Measurements from ENCODE around the gene RPS6KL1.

DNA sequence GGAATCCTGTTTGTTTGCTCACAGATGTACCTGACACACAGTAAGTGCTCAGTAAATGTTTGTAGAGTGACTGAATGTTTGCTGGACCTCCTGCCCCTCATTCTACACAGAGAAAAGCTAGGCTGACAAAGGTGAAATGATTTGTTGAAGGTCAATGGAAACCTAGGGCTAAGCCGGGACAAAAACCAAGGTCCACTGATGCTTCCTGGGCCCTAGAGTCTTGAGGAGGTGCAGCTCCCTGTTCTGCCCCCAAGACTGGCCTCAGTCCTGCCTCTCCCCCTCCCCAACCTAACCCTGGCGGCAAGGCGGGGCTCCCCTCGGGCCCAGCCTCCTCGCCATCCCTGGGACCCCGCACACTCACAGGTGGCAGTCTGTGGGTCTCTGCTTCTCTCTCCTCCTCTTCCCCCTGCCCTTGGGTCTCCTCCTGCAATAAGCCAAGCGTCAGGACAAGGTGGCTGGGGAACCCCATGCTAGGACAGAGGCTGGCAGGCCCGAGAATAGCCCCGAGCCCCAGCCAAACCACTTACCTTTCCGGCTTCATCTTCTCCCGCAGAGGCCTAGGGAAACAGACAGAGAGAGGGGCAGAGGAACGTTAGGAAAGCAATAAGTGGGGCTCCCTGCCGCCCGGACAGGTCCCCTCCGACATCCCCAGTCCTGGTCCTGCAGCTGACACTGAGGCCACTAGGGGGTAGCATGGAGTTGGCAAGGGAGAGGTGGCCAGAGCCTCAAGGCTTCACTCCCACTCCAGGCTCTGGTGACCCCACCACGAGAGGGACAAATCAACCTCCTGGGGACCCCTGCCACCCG, 23.0 kb upstream of the RPS6KL1 start:
- TF ChIP-seq SP1 (IDR thresholded peaks at IDR 0.05) (no peak), HDGF (IDR thresholded peaks at IDR 0.05; ENCODE audit: borderline replicate concordance) (no peak), FOXM1 (IDR thresholded peaks at IDR 0.05; ENCODE audit: borderline replicate concordance) (no peak), L3MBTL2 (conservative IDR thresholded peaks at IDR 0.05) (no peak)
- TF ChIP-seq, protein P1, sequence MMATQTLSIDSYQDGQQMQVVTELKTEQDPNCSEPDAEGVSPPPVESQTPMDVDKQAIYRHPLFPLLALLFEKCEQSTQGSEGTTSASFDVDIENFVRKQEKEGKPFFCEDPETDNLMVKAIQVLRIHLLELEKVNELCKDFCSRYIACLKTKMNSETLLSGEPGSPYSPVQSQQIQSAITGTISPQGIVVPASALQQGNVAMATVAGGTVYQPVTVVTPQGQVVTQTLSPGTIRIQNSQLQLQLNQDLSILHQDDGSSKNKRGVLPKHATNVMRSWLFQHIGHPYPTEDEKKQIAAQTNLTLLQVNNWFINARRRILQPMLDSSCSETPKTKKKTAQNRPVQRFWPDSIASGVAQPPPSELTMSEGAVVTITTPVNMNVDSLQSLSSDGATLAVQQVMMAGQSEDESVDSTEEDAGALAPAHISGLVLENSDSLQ (IDR thresholded peaks at IDR 0.05), result no peak
